KMS-11 (cell line): ENCODE data around the gene PTGFRN.

Experiments used
- H2AFZ ChIP-seq: fragments of 200-600 bp; sonication (generic); 2 replicates; pipeline ENCODE4 v1.6.1; 2016; ENCODE audit warnings: antibody characterized with exemption, mixed run types, low read depth
- H3K27ac ChIP-seq: fragments of 200-600 bp; sonication (generic); 2 replicates; pipeline ENCODE4 v1.6.1; 2016; ENCODE audit warnings: mild to moderate bottlenecking, mixed run types
- H3K27me3 ChIP-seq: fragments of 200-600 bp; sonication (generic); 2 replicates; pipeline ENCODE4 v1.6.1; 2017; ENCODE audit warnings: mild to moderate bottlenecking, low read depth, mixed run types, moderate library complexity; ENCODE audit not compliant: insufficient read depth
- H3K36me3 ChIP-seq: fragments of 200-600 bp; sonication (generic); 2 replicates; pipeline ENCODE4 v1.6.1; 2017; ENCODE audit warnings: mild to moderate bottlenecking, mixed run types; ENCODE audit not compliant: insufficient read depth
- H3K4me1 ChIP-seq: fragments of 200-600 bp; sonication (generic); 2 replicates; pipeline ENCODE4 v1.6.1; 2016; ENCODE audit warnings: mild to moderate bottlenecking, low read depth, mixed run types; ENCODE audit not compliant: poor library complexity, severe bottlenecking
- H3K4me2 ChIP-seq: fragments of 200-600 bp; sonication (generic); 2 replicates; pipeline ENCODE4 v1.7.0; 2016; ENCODE audit warnings: mild to moderate bottlenecking, mixed run types
- H3K4me3 ChIP-seq: fragments of 200-600 bp; sonication (generic); IDR thresholded peaks from 2 replicates; pipeline ENCODE4 v1.6.1; 2017; ENCODE audit warnings: low read depth, low read length, mixed read lengths; ENCODE audit not compliant: insufficient read depth
- H3K79me2 ChIP-seq: fragments of 200-600 bp; sonication (generic); 2 replicates; pipeline ENCODE4 v1.6.1; 2016; ENCODE audit warnings: low read depth, mixed run types; ENCODE audit not compliant: insufficient read depth
- H3K9ac ChIP-seq: fragments of 200-600 bp; sonication (generic); 2 replicates; pipeline ENCODE4 v1.6.1; 2016; ENCODE audit warnings: mild to moderate bottlenecking, mixed run types
- H4K20me1 ChIP-seq: fragments of 200-600 bp; sonication (generic); 2 replicates; pipeline ENCODE4 v1.6.1; 2016; ENCODE audit warnings: mild to moderate bottlenecking, mixed run types; ENCODE audit not compliant: insufficient read depth
- CTCF ChIP-seq: fragments of 200-600 bp; sonication (generic); conservative IDR thresholded peaks from 2 replicates; pipeline ENCODE4 v1.6.1; 2017; ENCODE audit warnings: low read depth, mild to moderate bottlenecking, antibody characterized with exemption, low read length, moderate library complexity, mixed read lengths

PTGFRN gene

GRCh38 chr1:117014209-117014608 lies 104.5 kb downstream of the PTGFRN start:
- Histone ChIP-seq H3K4me3 (no peak overlapping the region), H3K27me3 (no peaks in the 10 kb centered on the region), H3K9ac (no peak overlapping the region), H3K36me3 (no peaks in the 10 kb centered on the region), H2AFZ (no peak overlapping the region), H3K4me1 (no peaks in the 10 kb centered on the region), H3K27ac (no peak overlapping the region), H3K79me2 (no peaks in the 10 kb centered on the region), H3K4me2 (no peak overlapping the region), H4K20me1 (no peaks in the 10 kb centered on the region)
- no peak for TF ChIP-seq CTCF

- Histone ChIP-seq H4K20me1 (no peaks in the 10 kb centered on the region), H3K4me3 (no peak overlapping the region), H3K4me1 (no peaks in the 10 kb centered on the region), H3K4me2 (no peak overlapping the region), H3K9ac (no peak overlapping the region), H2AFZ (no peak overlapping the region), H3K36me3 (no peaks in the 10 kb centered on the region), H3K27me3 (no peaks in the 10 kb centered on the region), H3K27ac (no peak overlapping the region), H3K79me2 (no peaks in the 10 kb centered on the region)
- no peak for TF ChIP-seq CTCF
These were observed 106.0 kb downstream of the PTGFRN start for GRCh38 chr1:117015724-117016123.

- H3K4me2 ChIP-seq: no peak overlapping the region
- H3K4me1 ChIP-seq: no peaks in the 10 kb centered on the region
- no peak overlapping the region for H3K9ac ChIP-seq
- H3K27ac ChIP-seq: no peak overlapping the region
- H4K20me1 ChIP-seq: no peaks in the 10 kb centered on the region
- no peaks in the 10 kb centered on the region for H3K79me2 ChIP-seq
- no peak overlapping the region for H2AFZ ChIP-seq
- no peak for TF ChIP-seq CTCF
- no peak overlapping the region for H3K4me3 ChIP-seq
- H3K27me3 ChIP-seq: no peaks in the 10 kb centered on the region
- no peaks in the 10 kb centered on the region for H3K36me3 ChIP-seq
These were observed 107.3 kb downstream of the PTGFRN start for GRCh38 chr1:117017062-117017461.

GRCh38 chr1:117017648-117018047 lies 107.9 kb downstream of the PTGFRN start:
- H2AFZ ChIP-seq: no peak overlapping the region
- no peak for TF ChIP-seq CTCF
- no peaks in the 10 kb centered on the region for H3K27me3 ChIP-seq
- H3K4me3 ChIP-seq: no peak overlapping the region
- H3K36me3 ChIP-seq: no peaks in the 10 kb centered on the region
- H3K4me1 ChIP-seq: no peaks in the 10 kb centered on the region
- no peak overlapping the region for H3K27ac ChIP-seq
- H3K9ac ChIP-seq: no peak overlapping the region
- H3K79me2 ChIP-seq: no peaks in the 10 kb centered on the region
- H3K4me2 ChIP-seq: no peak overlapping the region
- no peaks in the 10 kb centered on the region for H4K20me1 ChIP-seq
